Neural progenitor cell (in vitro differentiated cells): ENCODE results near the gene PINK1.

Source experiments
- EZH2 ChIP-seq: fragments of 200-600 bp; sonication (generic); IDR thresholded peaks from 2 replicates; pipeline ENCODE4 v1.6.1; 2017; ENCODE audit warnings: antibody characterized with exemption, mild to moderate bottlenecking, moderate library complexity
- EZH2phosphoT487 ChIP-seq: fragments of 200-600 bp; sonication (generic); IDR thresholded peaks from 2 replicates; pipeline ENCODE4 v1.6.1; 2017; ENCODE audit warnings: antibody characterized with exemption
- TF ChIP-seq, protein P1 (sequence below): fragments of 200-600 bp; sonication (generic); IDR thresholded peaks from 2 replicates; pipeline ENCODE4 v1.5.1; 2017; ENCODE audit warnings: antibody characterized with exemption, mild to moderate bottlenecking

GRCh38 chr1:20696397-20697333 is 63.4 kb downstream of the PINK1 start:
- TF ChIP-seq, protein P1, sequence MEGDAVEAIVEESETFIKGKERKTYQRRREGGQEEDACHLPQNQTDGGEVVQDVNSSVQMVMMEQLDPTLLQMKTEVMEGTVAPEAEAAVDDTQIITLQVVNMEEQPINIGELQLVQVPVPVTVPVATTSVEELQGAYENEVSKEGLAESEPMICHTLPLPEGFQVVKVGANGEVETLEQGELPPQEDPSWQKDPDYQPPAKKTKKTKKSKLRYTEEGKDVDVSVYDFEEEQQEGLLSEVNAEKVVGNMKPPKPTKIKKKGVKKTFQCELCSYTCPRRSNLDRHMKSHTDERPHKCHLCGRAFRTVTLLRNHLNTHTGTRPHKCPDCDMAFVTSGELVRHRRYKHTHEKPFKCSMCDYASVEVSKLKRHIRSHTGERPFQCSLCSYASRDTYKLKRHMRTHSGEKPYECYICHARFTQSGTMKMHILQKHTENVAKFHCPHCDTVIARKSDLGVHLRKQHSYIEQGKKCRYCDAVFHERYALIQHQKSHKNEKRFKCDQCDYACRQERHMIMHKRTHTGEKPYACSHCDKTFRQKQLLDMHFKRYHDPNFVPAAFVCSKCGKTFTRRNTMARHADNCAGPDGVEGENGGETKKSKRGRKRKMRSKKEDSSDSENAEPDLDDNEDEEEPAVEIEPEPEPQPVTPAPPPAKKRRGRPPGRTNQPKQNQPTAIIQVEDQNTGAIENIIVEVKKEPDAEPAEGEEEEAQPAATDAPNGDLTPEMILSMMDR = peak; percentile 76
- TF ChIP-seq EZH2 (no peak), EZH2phosphoT487 (no peak)
